Hematopoietic multipotent progenitor cell treated with erythropoietin and hydrocortisone succinate and interleukin-3 and kit ligand, for 17 days (in vitro differentiated cells): Measurements from ENCODE around the gene DTX3.

Experiments
- DNase-seq: peaks from one replicate; pipeline ENCODE4 v3.0.0-alpha.2; 2015; ENCODE audit warnings: low spot score

DTX3 gene

GRCh38 chr12:57620245-57620935, 15.8 kb downstream of the DTX3 start:
- DNase-seq = no peak

- DNase-seq = no peak
Measured at GRCh38 chr12:57620936-57621496, 16.4 kb downstream of the DTX3 start.

GRCh38 chr12:57621497-57622292, 17.1 kb downstream of the DTX3 start:
- DNase-seq = peak; percentile 47

- DNase-seq = no peak
Measured at GRCh38 chr12:57622293-57623245, 17.9 kb downstream of the DTX3 start.

GRCh38 chr12:57623385-57623784, 18.8 kb downstream of the DTX3 start:
- DNase-seq = no peak

- no peak for DNase-seq
Measured at GRCh38 chr12:57623811-57624390, 19.3 kb downstream of the DTX3 start.

- no peak for DNase-seq
Measured at GRCh38 chr12:57624441-57625220, 20.0 kb downstream of the DTX3 start.

GRCh38 chr12:57625261-57626032, 20.8 kb downstream of the DTX3 start:
- no peak for DNase-seq

- DNase-seq = no peak
Measured at GRCh38 chr12:57626111-57626920, 21.7 kb downstream of the DTX3 start.

GRCh38 chr12:57626921-57627445, 22.4 kb downstream of the DTX3 start:
- DNase-seq = no peak

GRCh38 chr12:57627501-57628279, 23.1 kb downstream of the DTX3 start:
- DNase-seq = no peak

- no peak for DNase-seq
Measured at GRCh38 chr12:57628280-57629191, 23.9 kb downstream of the DTX3 start.

- DNase-seq = no peak
Measured at GRCh38 chr12:57629897-57630471, 25.4 kb downstream of the DTX3 start.

- DNase-seq = no peak
Measured at GRCh38 chr12:57630891-57631433, 26.3 kb downstream of the DTX3 start.

GRCh38 chr12:57631566-57632072, 27.0 kb downstream of the DTX3 start:
- no peak for DNase-seq
